Loucy (cell line): Measurements from ENCODE around the gene DRD5.

Experiments
- CTCF ChIP-seq: fragments of 200-600 bp; sonication (generic); conservative IDR thresholded peaks from 2 replicates; pipeline ENCODE4 v1.5.1; 2014; ENCODE audit warnings: mild to moderate bottlenecking, antibody characterized with exemption, low read length
- EZH2phosphoT487 ChIP-seq: fragments of 200-600 bp; IDR thresholded peaks from 2 replicates; pipeline ENCODE4 v1.6.1; 2018; ENCODE audit warnings: antibody characterized with exemption, mild to moderate bottlenecking, moderate library complexity, borderline replicate concordance

GRCh38 chr4:9758641-9759317 lies 22.7 kb upstream of the DRD5 start:
- TF ChIP-seq CTCF (no peak), EZH2phosphoT487 (no peak)
